ENCODE data around the gene SLC39A6. TPM values are rescaled to one million over a fixed set of nuclear protein-coding genes. Genes with fewer than 3 reads are reported as not detected.

Gene SLC39A6, protein sequence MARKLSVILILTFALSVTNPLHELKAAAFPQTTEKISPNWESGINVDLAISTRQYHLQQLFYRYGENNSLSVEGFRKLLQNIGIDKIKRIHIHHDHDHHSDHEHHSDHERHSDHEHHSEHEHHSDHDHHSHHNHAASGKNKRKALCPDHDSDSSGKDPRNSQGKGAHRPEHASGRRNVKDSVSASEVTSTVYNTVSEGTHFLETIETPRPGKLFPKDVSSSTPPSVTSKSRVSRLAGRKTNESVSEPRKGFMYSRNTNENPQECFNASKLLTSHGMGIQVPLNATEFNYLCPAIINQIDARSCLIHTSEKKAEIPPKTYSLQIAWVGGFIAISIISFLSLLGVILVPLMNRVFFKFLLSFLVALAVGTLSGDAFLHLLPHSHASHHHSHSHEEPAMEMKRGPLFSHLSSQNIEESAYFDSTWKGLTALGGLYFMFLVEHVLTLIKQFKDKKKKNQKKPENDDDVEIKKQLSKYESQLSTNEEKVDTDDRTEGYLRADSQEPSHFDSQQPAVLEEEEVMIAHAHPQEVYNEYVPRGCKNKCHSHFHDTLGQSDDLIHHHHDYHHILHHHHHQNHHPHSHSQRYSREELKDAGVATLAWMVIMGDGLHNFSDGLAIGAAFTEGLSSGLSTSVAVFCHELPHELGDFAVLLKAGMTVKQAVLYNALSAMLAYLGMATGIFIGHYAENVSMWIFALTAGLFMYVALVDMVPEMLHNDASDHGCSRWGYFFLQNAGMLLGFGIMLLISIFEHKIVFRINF
- 67.4 and 112 TPM in 2 replicates for polyA plus RNA-seq (2012; rRNA removed)
- 78.0 and 94.7 TPM in 2 replicates for polyA plus RNA-seq (2012; cell fraction: cytosol; rRNA removed)
- polyA plus RNA-seq (2012; cell fraction: nucleus; rRNA removed), result 19.6 and 56.6 TPM in 2 replicates

DNA sequence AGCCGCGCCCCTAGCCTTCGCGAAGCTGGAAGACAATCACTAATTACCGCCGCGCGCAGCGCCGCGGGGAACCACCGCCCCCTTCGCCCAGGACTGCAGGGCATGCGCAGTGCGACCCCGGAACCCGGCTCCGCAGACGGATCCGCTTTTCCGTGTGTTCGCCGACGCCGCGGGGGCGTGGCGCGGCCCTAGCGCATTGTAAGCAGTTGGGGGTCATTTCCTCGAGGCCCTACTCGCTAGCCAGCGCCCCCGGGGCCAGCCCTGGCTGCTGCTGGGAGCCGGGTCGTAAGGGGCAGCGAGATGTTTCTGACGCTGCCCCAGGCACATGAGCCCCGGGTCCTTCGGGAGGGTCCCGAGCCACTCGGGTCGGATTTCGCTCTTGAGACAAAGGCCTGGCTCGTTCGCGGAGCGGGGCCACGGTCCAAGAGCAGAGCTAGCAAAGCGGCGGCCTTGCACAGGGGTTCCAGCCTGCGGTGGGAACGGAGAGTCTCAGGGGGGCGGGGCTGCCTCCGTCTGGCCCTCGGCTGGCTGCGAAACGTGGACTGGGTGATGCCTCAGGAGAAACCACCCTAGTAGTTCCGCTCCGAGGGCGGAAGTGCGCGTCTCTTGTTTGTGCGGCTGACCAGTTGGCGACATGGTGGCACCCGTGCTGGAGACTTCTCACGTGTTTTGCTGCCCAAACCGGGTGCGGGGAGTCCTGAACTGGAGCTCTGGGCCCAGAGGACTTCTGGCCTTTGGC lies at the start of gene SLC39A6, which contains the start of gene ELP2:
TSS of gene SLC39A6 (minus strand) at position 41 of the 739 bp plus-strand sequence. CDS start 2,333 bp downstream, outside the sequence.
TSS of gene ELP2 (plus strand) at position 600 of the 739 bp plus-strand sequence. CDS start at position 635, 35 bp downstream.
- H3K4me2 ChIP-seq, result peak within 1 kb of the TSS; percentile 100
- no peaks in the 10 kb centered on the region for H3K27me3 ChIP-seq (ENCODE audit: insufficient read depth)
- DNase-seq, result peak; percentile 99
- ChIA-PET CTCF (interaction anchor here (1.1 to 3.2 kb wide), 8 partner anchors 17 to 155 kb away, joined by 3 to 12 read pairs (median 4); no protein-coding TSS in a partner anchor), POLR2A (interaction anchor here (0.8 to 1.8 kb wide), 7 partner anchors 9 to 261 kb away, joined by 3 to 12 read pairs (median 3); partner anchors contain the start of gene RMP24)
- peaks cover 36% of the 10 kb centered on the region for H4K20me1 ChIP-seq (ENCODE audit: insufficient read depth)
- WGBS (ENCODE audit: low lambda C conversion rate), result 0% methylated on average over 4 of the region's 69 CpGs
- peaks cover 4 to 36% of the 10 kb centered on the region in 2 experiments; a peak in 2 of 4 replicates for H3K4me1 ChIP-seq (ENCODE audit: control insufficient read depth in 1 of 2, insufficient read depth in 2 of 2, low read depth in 1 of 2, low read length in 1 of 2)
- H3K36me3 ChIP-seq (replicated peaks in 1 of 2; ENCODE audit: control insufficient read depth in 1 of 2, insufficient read depth in 2 of 2, low read length in 1 of 2), result peaks cover 20 to 33% of the 10 kb centered on the region in 2 experiments
- no peaks in the 10 kb centered on the region for H3K9me3 ChIP-seq
- H3K27ac ChIP-seq (ENCODE audit: low read depth in 2 of 2, low read length in 1 of 2), result peak within 1 kb of the TSS; percentile 99 to 100
- H3F3A ChIP-seq (replicated peaks; ENCODE audit: insufficient read depth), result no peaks in the 10 kb centered on the region
- peaks cover 79% of the 10 kb centered on the region for H3K79me2 ChIP-seq (ENCODE audit: insufficient read depth)
- H2AFZ ChIP-seq (ENCODE audit: low read depth), result peak within 1 kb of the TSS; percentile 100
- peak within 1 kb of the TSS; percentile 95 to 100 for H3K4me3 ChIP-seq (ENCODE audit: low read depth in 2 of 2, low read length in 1 of 2)
- peak within 1 kb of the TSS; percentile 100 for H3K9ac ChIP-seq
- no peaks in the 10 kb centered on the region for H3K9me2 ChIP-seq
- TF ChIP-seq SMC3 (IDR thresholded peaks at IDR 0.05; ENCODE audit: low read depth, low read length) (no peak), TAF1 (IDR thresholded peaks at IDR 0.05; ENCODE audit: borderline replicate concordance, low read depth, low read length) (peak; percentile 72; the same call in 1 of the 2 replicates), RAD21 (IDR thresholded peaks at IDR 0.05; ENCODE audit: low read length) (no peak), SIN3A (IDR thresholded peaks at IDR 0.05; ENCODE audit: borderline replicate concordance, low read depth, low read length) (peak; percentile 96), YY1 (IDR thresholded peaks at IDR 0.05; ENCODE audit: low read depth) (peak; percentile 81), GABPA (IDR thresholded peaks at IDR 0.05; ENCODE audit: low read depth) (peak; percentile 87), EZH2phosphoT487 (IDR thresholded peaks at IDR 0.05; ENCODE audit: borderline replicate concordance, low read depth) (no peak), TCF12 (IDR thresholded peaks at IDR 0.05) (no peak), CHD2 (IDR thresholded peaks at IDR 0.05; ENCODE audit: low read length, partially characterized antibody) (peak; percentile 47), MEF2A (IDR thresholded peaks at IDR 0.05; ENCODE audit: borderline replicate concordance, low read depth) (no peak), FOXJ3 (CRISPR knock-in tag; IDR thresholded peaks at IDR 0.05) (no peak), FOXM1 (IDR thresholded peaks at IDR 0.05; ENCODE audit: low read depth) (no peak), NRF1 (IDR thresholded peaks at IDR 0.05; ENCODE audit: low read depth, low read length) (peak; percentile 91), EP300 (IDR thresholded peaks at IDR 0.05; ENCODE audit: borderline replicate concordance in 1 of 2, low read depth in 1 of 2, low read length in 1 of 2) (no peak), JUND (IDR thresholded peaks at IDR 0.05) (peak; percentile 55), NFIC (IDR thresholded peaks at IDR 0.05; ENCODE audit: borderline replicate concordance) (no peak), FOSL2 (IDR thresholded peaks at IDR 0.05; ENCODE audit: borderline replicate concordance, low read depth) (no peak), RXRA (IDR thresholded peaks at IDR 0.05; ENCODE audit: borderline replicate concordance, low read depth) (no peak)
- TF ChIP-seq, protein P1, sequence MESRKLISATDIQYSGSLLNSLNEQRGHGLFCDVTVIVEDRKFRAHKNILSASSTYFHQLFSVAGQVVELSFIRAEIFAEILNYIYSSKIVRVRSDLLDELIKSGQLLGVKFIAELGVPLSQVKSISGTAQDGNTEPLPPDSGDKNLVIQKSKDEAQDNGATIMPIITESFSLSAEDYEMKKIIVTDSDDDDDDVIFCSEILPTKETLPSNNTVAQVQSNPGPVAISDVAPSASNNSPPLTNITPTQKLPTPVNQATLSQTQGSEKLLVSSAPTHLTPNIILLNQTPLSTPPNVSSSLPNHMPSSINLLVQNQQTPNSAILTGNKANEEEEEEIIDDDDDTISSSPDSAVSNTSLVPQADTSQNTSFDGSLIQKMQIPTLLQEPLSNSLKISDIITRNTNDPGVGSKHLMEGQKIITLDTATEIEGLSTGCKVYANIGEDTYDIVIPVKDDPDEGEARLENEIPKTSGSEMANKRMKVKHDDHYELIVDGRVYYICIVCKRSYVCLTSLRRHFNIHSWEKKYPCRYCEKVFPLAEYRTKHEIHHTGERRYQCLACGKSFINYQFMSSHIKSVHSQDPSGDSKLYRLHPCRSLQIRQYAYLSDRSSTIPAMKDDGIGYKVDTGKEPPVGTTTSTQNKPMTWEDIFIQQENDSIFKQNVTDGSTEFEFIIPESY (IDR thresholded peaks at IDR 0.05; ENCODE audit: borderline replicate concordance, low read depth), result 0 out of 2 replicates have a peak, but pooled peaks have one; percentile 31
- TF ChIP-seq, protein P2, sequence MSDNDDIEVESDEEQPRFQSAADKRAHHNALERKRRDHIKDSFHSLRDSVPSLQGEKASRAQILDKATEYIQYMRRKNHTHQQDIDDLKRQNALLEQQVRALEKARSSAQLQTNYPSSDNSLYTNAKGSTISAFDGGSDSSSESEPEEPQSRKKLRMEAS (IDR thresholded peaks at IDR 0.05; ENCODE audit: low read depth), result peak; percentile 92
- TF ChIP-seq, protein P3, sequence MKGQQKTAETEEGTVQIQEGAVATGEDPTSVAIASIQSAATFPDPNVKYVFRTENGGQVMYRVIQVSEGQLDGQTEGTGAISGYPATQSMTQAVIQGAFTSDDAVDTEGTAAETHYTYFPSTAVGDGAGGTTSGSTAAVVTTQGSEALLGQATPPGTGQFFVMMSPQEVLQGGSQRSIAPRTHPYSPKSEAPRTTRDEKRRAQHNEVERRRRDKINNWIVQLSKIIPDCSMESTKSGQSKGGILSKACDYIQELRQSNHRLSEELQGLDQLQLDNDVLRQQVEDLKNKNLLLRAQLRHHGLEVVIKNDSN (IDR thresholded peaks at IDR 0.05; ENCODE audit: borderline replicate concordance, low read depth), result peak; percentile 13; the same call in 1 of the 2 replicates
- TF ChIP-seq, protein P4, sequence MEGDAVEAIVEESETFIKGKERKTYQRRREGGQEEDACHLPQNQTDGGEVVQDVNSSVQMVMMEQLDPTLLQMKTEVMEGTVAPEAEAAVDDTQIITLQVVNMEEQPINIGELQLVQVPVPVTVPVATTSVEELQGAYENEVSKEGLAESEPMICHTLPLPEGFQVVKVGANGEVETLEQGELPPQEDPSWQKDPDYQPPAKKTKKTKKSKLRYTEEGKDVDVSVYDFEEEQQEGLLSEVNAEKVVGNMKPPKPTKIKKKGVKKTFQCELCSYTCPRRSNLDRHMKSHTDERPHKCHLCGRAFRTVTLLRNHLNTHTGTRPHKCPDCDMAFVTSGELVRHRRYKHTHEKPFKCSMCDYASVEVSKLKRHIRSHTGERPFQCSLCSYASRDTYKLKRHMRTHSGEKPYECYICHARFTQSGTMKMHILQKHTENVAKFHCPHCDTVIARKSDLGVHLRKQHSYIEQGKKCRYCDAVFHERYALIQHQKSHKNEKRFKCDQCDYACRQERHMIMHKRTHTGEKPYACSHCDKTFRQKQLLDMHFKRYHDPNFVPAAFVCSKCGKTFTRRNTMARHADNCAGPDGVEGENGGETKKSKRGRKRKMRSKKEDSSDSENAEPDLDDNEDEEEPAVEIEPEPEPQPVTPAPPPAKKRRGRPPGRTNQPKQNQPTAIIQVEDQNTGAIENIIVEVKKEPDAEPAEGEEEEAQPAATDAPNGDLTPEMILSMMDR (IDR thresholded peaks at IDR 0.05), result no peak

Measured in SK-N-SH (cell line).